ENCODE measurements around the gene DPH7.
"Not testable (repeated sequence)": the region's sequence is repeated elsewhere in the genome, so short reads cannot be mapped to it uniquely, and the experiment has no call there.

The DPH7 gene

GRCh38 chr9:137545123-137545522 is 33.6 kb downstream of the DPH7 start:
- peak; percentile 51 for DNase-seq (ENCODE audit: low spot score)

GRCh38 chr9:137544176-137544760 is 34.5 kb downstream of the DPH7 start:
- DNase-seq (ENCODE audit: low spot score) = peak; percentile 37

- no peak for DNase-seq (ENCODE audit: low spot score)
Observed at GRCh38 chr9:137543237-137543963, 35.3 kb downstream of the DPH7 start.

- DNase-seq (ENCODE audit: low spot score) = no peak
Observed at GRCh38 chr9:137542486-137542885, 36.2 kb downstream of the DPH7 start.

- no peak for DNase-seq (ENCODE audit: low spot score)
Observed at GRCh38 chr9:137540536-137540935, 38.2 kb downstream of the DPH7 start.

GRCh38 chr9:137538058-137538457 is 40.7 kb downstream of the DPH7 start:
- DNase-seq (ENCODE audit: low spot score) = no peak

- DNase-seq (ENCODE audit: low spot score) = not testable (repeated sequence)
Observed at GRCh38 chr9:137536594-137537131, 42.1 kb downstream of the DPH7 start.

- no peak for DNase-seq (ENCODE audit: low spot score)
Observed at GRCh38 chr9:137535120-137535428, 43.7 kb downstream of the DPH7 start.

GRCh38 chr9:137534256-137535119 is 44.2 kb downstream of the DPH7 start:
- peak; percentile 72 for DNase-seq (ENCODE audit: low spot score)

- DNase-seq (ENCODE audit: low spot score) = not testable (repeated sequence)
Observed at GRCh38 chr9:137532891-137533468, 45.7 kb downstream of the DPH7 start.

GRCh38 chr9:137531099-137531765 is 47.5 kb downstream of the DPH7 start:
- no peak for DNase-seq (ENCODE audit: low spot score)

GRCh38 chr9:137530331-137530730 is 48.4 kb downstream of the DPH7 start:
- no peak for DNase-seq (ENCODE audit: low spot score)

- DNase-seq (ENCODE audit: low spot score) = no peak
Observed at GRCh38 chr9:137524981-137525317, 53.8 kb downstream of the DPH7 start.

- no peak for DNase-seq (ENCODE audit: low spot score)
Observed at GRCh38 chr9:137524161-137524980, 54.4 kb downstream of the DPH7 start.

- DNase-seq (ENCODE audit: low spot score) = no peak
Observed at GRCh38 chr9:137522746-137523455, 55.8 kb downstream of the DPH7 start.

- DNase-seq (ENCODE audit: low spot score) = no peak
Observed at GRCh38 chr9:137521405-137521985, 57.2 kb downstream of the DPH7 start.

GRCh38 chr9:137520614-137521404 is 57.9 kb downstream of the DPH7 start:
- DNase-seq (ENCODE audit: low spot score) = no peak

GRCh38 chr9:137519553-137519952 is 59.2 kb downstream of the DPH7 start:
- no peak for DNase-seq (ENCODE audit: low spot score)

Data from AG08395 (cell line).